WTC11 (cell line): ENCODE results near the gene XIRP2. TPM values are rescaled to one million over a fixed set of nuclear protein-coding genes. Genes with fewer than 3 reads are reported as not detected.

ENCODE experiments used
- ATAC-seq: fragments of 200-7000 bp; cut with Tn5 transposase; 2 replicates; pipeline ENCODE4 v1.10.0; 2021; ENCODE audit warnings: mild to moderate bottlenecking, moderate library complexity
- CTCF ChIA-PET: fragments of 300-600 bp; sonication (Branson Sonifier 250); formaldehyde crosslinking; loops from one replicate; lab custom pipeline; 2021; ENCODE audit warnings: antibody characterized with exemption; lab: Charles Lee
- POLR2A ChIA-PET: fragments of 350-600 bp; sonication (Branson Sonifier 250); formaldehyde crosslinking; loops from one replicate; lab custom pipeline; 2021; ENCODE audit warnings: antibody characterized with exemption; lab: Charles Lee
- DNase-seq: peaks from one replicate; pipeline ENCODE4 v3.0.0; 2021; ENCODE audit warnings: low spot score
- H3K27ac Mint-ChIP-seq: 2 replicates; pipeline ENCODE4 v1.8.0; 2021; ENCODE audit warnings: mixed read lengths
- H3K27me3 Mint-ChIP-seq: 2 replicates; pipeline ENCODE4 v1.8.0; 2021; ENCODE audit warnings: low read depth, mild to moderate bottlenecking, moderate library complexity, mixed read lengths
- H3K36me3 Mint-ChIP-seq: 2 replicates; pipeline ENCODE4 v1.8.0; 2021; ENCODE audit warnings: mixed read lengths
- H3K4me1 Mint-ChIP-seq: 2 replicates; pipeline ENCODE4 v1.8.0; 2022; ENCODE audit warnings: mixed read lengths
- H3K4me3 Mint-ChIP-seq: 2 replicates; pipeline ENCODE4 v1.8.0; 2021; ENCODE audit warnings: mild to moderate bottlenecking, moderate library complexity, mixed read lengths
- H3K9me3 Mint-ChIP-seq: 2 replicates; pipeline ENCODE4 v1.8.0; 2021; ENCODE audit warnings: mixed read lengths
- CTCF ChIP-seq: fragments of 200-600 bp; IDR thresholded peaks from 2 replicates; pipeline ENCODE4 v1.8.0; 2022; ENCODE audit warnings: antibody characterized with exemption
- GABPB1 ChIP-seq: sonication (generic); formaldehyde crosslinking; IDR thresholded peaks from 2 replicates; pipeline ENCODE4 v1.8.1; 2023; ENCODE audit warnings: mild to moderate bottlenecking, missing genetic modification reagents
- GTF2I ChIP-seq: fragments of 250-450 bp; sonication (Bioruptor Pico); conservative IDR thresholded peaks from 2 replicates; pipeline ENCODE4 v1.4.0; 2021; ENCODE audit warnings: mild to moderate bottlenecking
- JUN ChIP-seq: sonication (generic); formaldehyde crosslinking; IDR thresholded peaks from 2 replicates; pipeline ENCODE4 v1.8.0; 2023; ENCODE audit warnings: mild to moderate bottlenecking, missing genetic modification reagents
- NR3C1 ChIP-seq: sonication (generic); formaldehyde crosslinking; conservative IDR thresholded peaks from 2 replicates; pipeline ENCODE4 v1.8.1; 2023; ENCODE audit warnings: low read depth, mild to moderate bottlenecking, missing genetic modification reagents
- OVOL2 ChIP-seq: fragments of 250-450 bp; sonication (Bioruptor Pico); IDR thresholded peaks from 2 replicates; pipeline ENCODE4 v1.9.0; 2021; ENCODE audit warnings: mild to moderate bottlenecking, borderline replicate concordance
- PRRX2 ChIP-seq: fragments of 250-450 bp; sonication (Bioruptor Pico); IDR thresholded peaks from 2 replicates; pipeline ENCODE4 v1.8.0; 2021; ENCODE audit warnings: mild to moderate bottlenecking
- RORB ChIP-seq: fragments of 250-450 bp; sonication (Bioruptor Pico); IDR thresholded peaks from 2 replicates; pipeline ENCODE4 v1.9.0; 2021; ENCODE audit warnings: mild to moderate bottlenecking
- SMAD3 ChIP-seq: sonication (generic); formaldehyde crosslinking; IDR thresholded peaks from 2 replicates; pipeline ENCODE4 v1.8.0; 2022; ENCODE audit warnings: missing genetic modification reagents, mild to moderate bottlenecking, borderline replicate concordance
- TEAD1 ChIP-seq: sonication (generic); formaldehyde crosslinking; IDR thresholded peaks from 2 replicates; pipeline ENCODE4 v1.8.0; 2022; ENCODE audit warnings: mild to moderate bottlenecking, missing genetic modification reagents
- ZNF219 ChIP-seq: sonication (generic); formaldehyde crosslinking; IDR thresholded peaks from 2 replicates; pipeline ENCODE4 v1.8.0; 2023; ENCODE audit warnings: missing genetic modification reagents, mild to moderate bottlenecking, borderline replicate concordance
- ZNF317 ChIP-seq: sonication (generic); formaldehyde crosslinking; IDR thresholded peaks from 2 replicates; pipeline ENCODE4 v1.8.1; 2023; ENCODE audit warnings: low read depth, mild to moderate bottlenecking, moderate library complexity, missing genetic modification reagents, borderline replicate concordance
- total RNA-seq: library from RNA; stranded (reverse); gene quantifications from 3 replicates; pipeline ENCODE4 v1.2.3, GENCODE V29; 2021
- TF ChIP-seq, protein P1 (sequence below): sonication (generic); formaldehyde crosslinking; IDR thresholded peaks from 2 replicates; pipeline ENCODE4 v1.8.0; 2022; ENCODE audit warnings: mild to moderate bottlenecking, missing genetic modification reagents
- TF ChIP-seq, protein P2 (sequence below): fragments of 250-450 bp; sonication (Bioruptor Pico); IDR thresholded peaks from 2 replicates; pipeline ENCODE4 v1.9.0; 2021; ENCODE audit warnings: mild to moderate bottlenecking, borderline replicate concordance

The XIRP2 gene
- total RNA-seq, 1 experiment from 2014 or later = 0.87 TPM

GRCh38 chr2:167133614-167134013 is 245.3 kb downstream of the XIRP2 start:
- Mint-ChIP-seq H3K27me3 (no peaks in the 10 kb centered on the region), H3K4me1 (peaks cover 10% of the 10 kb centered on the region), H3K4me3 (no peak overlapping the region), H3K9me3 (no peaks in the 10 kb centered on the region), H3K36me3 (no peaks in the 10 kb centered on the region), H3K27ac (no peak overlapping the region)
- TF ChIP-seq GTF2I (CRISPR knock-in tag) = no peak
- no peak for TF ChIP-seq GABPB1 (CRISPR knock-in tag)
- no peak for TF ChIP-seq TEAD1 (CRISPR knock-in tag)
- ATAC-seq (no peak), DNase-seq (no peak)
- ChIA-PET POLR2A (no interaction called here), CTCF (no interaction called here)

GRCh38 chr2:167134381-167135072 is 246.2 kb downstream of the XIRP2 start:
- no peak for DNase-seq
- no peak for ATAC-seq

GRCh38 chr2:167135706-167136105 is 247.4 kb downstream of the XIRP2 start:
- no peaks in the 10 kb centered on the region for H3K36me3 Mint-ChIP-seq
- ATAC-seq = no peak
- no peaks in the 10 kb centered on the region for H3K27me3 Mint-ChIP-seq
- H3K4me3 Mint-ChIP-seq = no peak overlapping the region
- no peak for DNase-seq
- no peaks in the 10 kb centered on the region for H3K9me3 Mint-ChIP-seq
- peaks cover 10% of the 10 kb centered on the region for H3K4me1 Mint-ChIP-seq
- H3K27ac Mint-ChIP-seq = no peak overlapping the region
- POLR2A ChIA-PET = no interaction called here
- TF ChIP-seq RORB (no peak), OVOL2 (CRISPR knock-in tag) (no peak), PRRX2 (CRISPR knock-in tag) (no peak), CTCF (no peak), ZNF317 (CRISPR knock-in tag) (no peak)
- TF ChIP-seq, protein P1, sequence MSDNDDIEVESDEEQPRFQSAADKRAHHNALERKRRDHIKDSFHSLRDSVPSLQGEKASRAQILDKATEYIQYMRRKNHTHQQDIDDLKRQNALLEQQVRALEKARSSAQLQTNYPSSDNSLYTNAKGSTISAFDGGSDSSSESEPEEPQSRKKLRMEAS (CRISPR knock-in tag) = no peak
- TF ChIP-seq, protein P2, sequence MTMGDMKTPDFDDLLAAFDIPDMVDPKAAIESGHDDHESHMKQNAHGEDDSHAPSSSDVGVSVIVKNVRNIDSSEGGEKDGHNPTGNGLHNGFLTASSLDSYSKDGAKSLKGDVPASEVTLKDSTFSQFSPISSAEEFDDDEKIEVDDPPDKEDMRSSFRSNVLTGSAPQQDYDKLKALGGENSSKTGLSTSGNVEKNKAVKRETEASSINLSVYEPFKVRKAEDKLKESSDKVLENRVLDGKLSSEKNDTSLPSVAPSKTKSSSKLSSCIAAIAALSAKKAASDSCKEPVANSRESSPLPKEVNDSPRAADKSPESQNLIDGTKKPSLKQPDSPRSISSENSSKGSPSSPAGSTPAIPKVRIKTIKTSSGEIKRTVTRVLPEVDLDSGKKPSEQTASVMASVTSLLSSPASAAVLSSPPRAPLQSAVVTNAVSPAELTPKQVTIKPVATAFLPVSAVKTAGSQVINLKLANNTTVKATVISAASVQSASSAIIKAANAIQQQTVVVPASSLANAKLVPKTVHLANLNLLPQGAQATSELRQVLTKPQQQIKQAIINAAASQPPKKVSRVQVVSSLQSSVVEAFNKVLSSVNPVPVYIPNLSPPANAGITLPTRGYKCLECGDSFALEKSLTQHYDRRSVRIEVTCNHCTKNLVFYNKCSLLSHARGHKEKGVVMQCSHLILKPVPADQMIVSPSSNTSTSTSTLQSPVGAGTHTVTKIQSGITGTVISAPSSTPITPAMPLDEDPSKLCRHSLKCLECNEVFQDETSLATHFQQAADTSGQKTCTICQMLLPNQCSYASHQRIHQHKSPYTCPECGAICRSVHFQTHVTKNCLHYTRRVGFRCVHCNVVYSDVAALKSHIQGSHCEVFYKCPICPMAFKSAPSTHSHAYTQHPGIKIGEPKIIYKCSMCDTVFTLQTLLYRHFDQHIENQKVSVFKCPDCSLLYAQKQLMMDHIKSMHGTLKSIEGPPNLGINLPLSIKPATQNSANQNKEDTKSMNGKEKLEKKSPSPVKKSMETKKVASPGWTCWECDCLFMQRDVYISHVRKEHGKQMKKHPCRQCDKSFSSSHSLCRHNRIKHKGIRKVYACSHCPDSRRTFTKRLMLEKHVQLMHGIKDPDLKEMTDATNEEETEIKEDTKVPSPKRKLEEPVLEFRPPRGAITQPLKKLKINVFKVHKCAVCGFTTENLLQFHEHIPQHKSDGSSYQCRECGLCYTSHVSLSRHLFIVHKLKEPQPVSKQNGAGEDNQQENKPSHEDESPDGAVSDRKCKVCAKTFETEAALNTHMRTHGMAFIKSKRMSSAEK = no peak
- CTCF ChIA-PET = no interaction called here

More at GRCh38 chr2:167134381-167135072, 246.2 kb downstream of the XIRP2 start:
- ChIA-PET POLR2A (no interaction called here), CTCF (no interaction called here)
- H3K27me3 Mint-ChIP-seq = no peaks in the 10 kb centered on the region
- peaks cover 10% of the 10 kb centered on the region for H3K4me1 Mint-ChIP-seq
- no peak overlapping the region for H3K27ac Mint-ChIP-seq
- no peak for TF ChIP-seq NR3C1 (CRISPR knock-in tag)
- no peak for TF ChIP-seq TEAD1 (CRISPR knock-in tag)
- no peak for TF ChIP-seq JUN (CRISPR knock-in tag)
- no peak for TF ChIP-seq ZNF219 (CRISPR knock-in tag)
- no peak for TF ChIP-seq SMAD3 (CRISPR knock-in tag)
- H3K9me3 Mint-ChIP-seq = no peaks in the 10 kb centered on the region
- H3K36me3 Mint-ChIP-seq = no peaks in the 10 kb centered on the region
- H3K4me3 Mint-ChIP-seq = no peak overlapping the region
